ENCODE results near the gene PFN4. TPM values are rescaled to one million over a fixed set of nuclear protein-coding genes. Genes with fewer than 3 reads are reported as not detected.

PFN4 gene
- total RNA-seq, 4 donors from 2014 or later = not detected

- Histone ChIP-seq H3K27me3 (no peaks in the 10 kb centered on the region), H3K36me3 (no peaks in the 10 kb centered on the region), H3K4me1 (peaks cover 11 to 17% of the 10 kb centered on the region in 2 donors), H3K27ac (no peak overlapping the region), H3K9me3 (no peaks in the 10 kb centered on the region), H3K4me3 (no peak overlapping the region)
- in situ Hi-C loops (cut with MboI; ENCODE audit: low sequenced_read_pairs in 4 of 4) (loop anchor here in 1 of 4 donors (10.0 kb wide), 1 partner anchor 81 kb away; the partner anchor contains the start of genes FKBP1B and WDCP), intact Hi-C loops (cut with DNase I; ENCODE audit: low total_unique reads) (no loop called here)
- ATAC-seq (no peak), DNase-seq (no peak)
- TF ChIP-seq POLR2A (IDR thresholded peaks at IDR 0.05) = no peak
- TF ChIP-seq CTCF (IDR thresholded peaks at IDR 0.05 in 4 of 5, conservative IDR thresholded peaks at IDR 0.05 in 1 of 5) = no peak
Measured at GRCh38 chr2:24125956-24126355, 2.8 kb upstream of the PFN4 start.

GRCh38 chr2:24123922-24124580, 917 bp upstream of the PFN4 start:
- no peaks in the 10 kb centered on the region for H3K27me3 ChIP-seq
- ATAC-seq (peak; percentile 37 to 65), DNase-seq (no peak)
- H3K27ac ChIP-seq = peak overlapping the region; percentile 86 to 93 (median 91)
- no peak for TF ChIP-seq CTCF (IDR thresholded peaks at IDR 0.05 in 4 of 5, conservative IDR thresholded peaks at IDR 0.05 in 1 of 5)
- H3K4me1 ChIP-seq = peaks cover 11 to 17% of the 10 kb centered on the region in 2 donors
- intact Hi-C loops (cut with DNase I; ENCODE audit: low total_unique reads) (loop anchor here (2.0 kb wide), 3 partner anchors 39 to 77 kb away; partner anchors contain the start of genes SF3B6, TP53I3 and WDCP), in situ Hi-C loops (cut with MboI; ENCODE audit: low sequenced_read_pairs in 4 of 4) (loop anchor here in 1 of 4 donors (10.0 kb wide), 1 partner anchor 79 kb away; the partner anchor contains the start of genes FKBP1B and WDCP)
- H3K4me3 ChIP-seq = peak overlapping the region; percentile 80 to 94 (median 84)
- no peaks in the 10 kb centered on the region for H3K36me3 ChIP-seq
- H3K9me3 ChIP-seq = no peaks in the 10 kb centered on the region

GRCh38 chr2:24122366-24123194, 554 bp downstream of the PFN4 start:
- Histone ChIP-seq H3K36me3 (no peaks in the 10 kb centered on the region), H3K27ac (peak overlapping the region; percentile 86 to 93 (median 91)), H3K4me3 (peak overlapping the region; percentile 80 to 94 (median 84)), H3K4me1 (peaks cover 11 to 17% of the 10 kb centered on the region in 2 donors), H3K9me3 (no peaks in the 10 kb centered on the region), H3K27me3 (no peaks in the 10 kb centered on the region)
- ATAC-seq = no peak
- in situ Hi-C loops (cut with MboI; ENCODE audit: low sequenced_read_pairs in 4 of 4) (loop anchor here in 1 of 4 donors (10.0 kb wide), 1 partner anchor 78 kb away; the partner anchor contains the start of genes FKBP1B and WDCP), intact Hi-C loops (cut with DNase I; ENCODE audit: low total_unique reads) (loop anchor here (2.0 kb wide), 3 partner anchors 38 to 76 kb away; partner anchors contain the start of genes SF3B6, TP53I3 and WDCP)
- no peak for TF ChIP-seq CTCF (IDR thresholded peaks at IDR 0.05 in 4 of 5, conservative IDR thresholded peaks at IDR 0.05 in 1 of 5)
- no peak for DNase-seq

- H3K4me3 ChIP-seq = no peak overlapping the region
- ATAC-seq (no peak), DNase-seq (no peak)
- no peaks in the 10 kb centered on the region for H3K36me3 ChIP-seq
- H3K27ac ChIP-seq = no peak overlapping the region
- H3K9me3 ChIP-seq = no peaks in the 10 kb centered on the region
- H3K27me3 ChIP-seq = no peaks in the 10 kb centered on the region
- in situ Hi-C loops (cut with MboI; ENCODE audit: low sequenced_read_pairs in 4 of 4) (loop anchor here in 1 of 4 donors (10.0 kb wide), 1 partner anchor 77 kb away; the partner anchor contains the start of genes FKBP1B and WDCP), intact Hi-C loops (cut with DNase I; ENCODE audit: low total_unique reads) (no loop called here)
- peaks cover 11 to 17% of the 10 kb centered on the region in 2 donors for H3K4me1 ChIP-seq
- TF ChIP-seq CTCF (IDR thresholded peaks at IDR 0.05 in 4 of 5, conservative IDR thresholded peaks at IDR 0.05 in 1 of 5) = no peak
- no peak for TF ChIP-seq POLR2A (IDR thresholded peaks at IDR 0.05)
Measured at GRCh38 chr2:24121469-24121868, 1.7 kb downstream of the PFN4 start.
